Measurements from ENCODE around the gene MCMBP.

GRCh38 chr10:119860866-119861607 is 11.6 kb downstream of the MCMBP start:
- TF ChIP-seq, protein P1, sequence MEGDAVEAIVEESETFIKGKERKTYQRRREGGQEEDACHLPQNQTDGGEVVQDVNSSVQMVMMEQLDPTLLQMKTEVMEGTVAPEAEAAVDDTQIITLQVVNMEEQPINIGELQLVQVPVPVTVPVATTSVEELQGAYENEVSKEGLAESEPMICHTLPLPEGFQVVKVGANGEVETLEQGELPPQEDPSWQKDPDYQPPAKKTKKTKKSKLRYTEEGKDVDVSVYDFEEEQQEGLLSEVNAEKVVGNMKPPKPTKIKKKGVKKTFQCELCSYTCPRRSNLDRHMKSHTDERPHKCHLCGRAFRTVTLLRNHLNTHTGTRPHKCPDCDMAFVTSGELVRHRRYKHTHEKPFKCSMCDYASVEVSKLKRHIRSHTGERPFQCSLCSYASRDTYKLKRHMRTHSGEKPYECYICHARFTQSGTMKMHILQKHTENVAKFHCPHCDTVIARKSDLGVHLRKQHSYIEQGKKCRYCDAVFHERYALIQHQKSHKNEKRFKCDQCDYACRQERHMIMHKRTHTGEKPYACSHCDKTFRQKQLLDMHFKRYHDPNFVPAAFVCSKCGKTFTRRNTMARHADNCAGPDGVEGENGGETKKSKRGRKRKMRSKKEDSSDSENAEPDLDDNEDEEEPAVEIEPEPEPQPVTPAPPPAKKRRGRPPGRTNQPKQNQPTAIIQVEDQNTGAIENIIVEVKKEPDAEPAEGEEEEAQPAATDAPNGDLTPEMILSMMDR (IDR thresholded peaks at IDR 0.05; ENCODE audit: insufficient read depth, low read length): no peak
- TF ChIP-seq POLR2AphosphoS5 (IDR thresholded peaks at IDR 0.05; ENCODE audit: low read depth): no peak
- TF ChIP-seq, protein P2, sequence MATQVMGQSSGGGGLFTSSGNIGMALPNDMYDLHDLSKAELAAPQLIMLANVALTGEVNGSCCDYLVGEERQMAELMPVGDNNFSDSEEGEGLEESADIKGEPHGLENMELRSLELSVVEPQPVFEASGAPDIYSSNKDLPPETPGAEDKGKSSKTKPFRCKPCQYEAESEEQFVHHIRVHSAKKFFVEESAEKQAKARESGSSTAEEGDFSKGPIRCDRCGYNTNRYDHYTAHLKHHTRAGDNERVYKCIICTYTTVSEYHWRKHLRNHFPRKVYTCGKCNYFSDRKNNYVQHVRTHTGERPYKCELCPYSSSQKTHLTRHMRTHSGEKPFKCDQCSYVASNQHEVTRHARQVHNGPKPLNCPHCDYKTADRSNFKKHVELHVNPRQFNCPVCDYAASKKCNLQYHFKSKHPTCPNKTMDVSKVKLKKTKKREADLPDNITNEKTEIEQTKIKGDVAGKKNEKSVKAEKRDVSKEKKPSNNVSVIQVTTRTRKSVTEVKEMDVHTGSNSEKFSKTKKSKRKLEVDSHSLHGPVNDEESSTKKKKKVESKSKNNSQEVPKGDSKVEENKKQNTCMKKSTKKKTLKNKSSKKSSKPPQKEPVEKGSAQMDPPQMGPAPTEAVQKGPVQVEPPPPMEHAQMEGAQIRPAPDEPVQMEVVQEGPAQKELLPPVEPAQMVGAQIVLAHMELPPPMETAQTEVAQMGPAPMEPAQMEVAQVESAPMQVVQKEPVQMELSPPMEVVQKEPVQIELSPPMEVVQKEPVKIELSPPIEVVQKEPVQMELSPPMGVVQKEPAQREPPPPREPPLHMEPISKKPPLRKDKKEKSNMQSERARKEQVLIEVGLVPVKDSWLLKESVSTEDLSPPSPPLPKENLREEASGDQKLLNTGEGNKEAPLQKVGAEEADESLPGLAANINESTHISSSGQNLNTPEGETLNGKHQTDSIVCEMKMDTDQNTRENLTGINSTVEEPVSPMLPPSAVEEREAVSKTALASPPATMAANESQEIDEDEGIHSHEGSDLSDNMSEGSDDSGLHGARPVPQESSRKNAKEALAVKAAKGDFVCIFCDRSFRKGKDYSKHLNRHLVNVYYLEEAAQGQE (IDR thresholded peaks at IDR 0.05; ENCODE audit: insufficient replicate concordance, low read depth): no peak

Data from HL-60 (cell line).